HG02763 (cell line): Measurements from ENCODE around the gene RGS8.

Source experiments
- ATAC-seq: cut with Tn5 transposase; IDR thresholded peaks from one replicate; pipeline ENCODE4 v1.9.1; 2021; ENCODE audit warnings: mild to moderate bottlenecking, moderate library complexity; ENCODE audit not compliant: unreplicated experiment

The RGS8 gene, protein sequence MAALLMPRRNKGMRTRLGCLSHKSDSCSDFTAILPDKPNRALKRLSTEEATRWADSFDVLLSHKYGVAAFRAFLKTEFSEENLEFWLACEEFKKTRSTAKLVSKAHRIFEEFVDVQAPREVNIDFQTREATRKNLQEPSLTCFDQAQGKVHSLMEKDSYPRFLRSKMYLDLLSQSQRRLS

DNA sequence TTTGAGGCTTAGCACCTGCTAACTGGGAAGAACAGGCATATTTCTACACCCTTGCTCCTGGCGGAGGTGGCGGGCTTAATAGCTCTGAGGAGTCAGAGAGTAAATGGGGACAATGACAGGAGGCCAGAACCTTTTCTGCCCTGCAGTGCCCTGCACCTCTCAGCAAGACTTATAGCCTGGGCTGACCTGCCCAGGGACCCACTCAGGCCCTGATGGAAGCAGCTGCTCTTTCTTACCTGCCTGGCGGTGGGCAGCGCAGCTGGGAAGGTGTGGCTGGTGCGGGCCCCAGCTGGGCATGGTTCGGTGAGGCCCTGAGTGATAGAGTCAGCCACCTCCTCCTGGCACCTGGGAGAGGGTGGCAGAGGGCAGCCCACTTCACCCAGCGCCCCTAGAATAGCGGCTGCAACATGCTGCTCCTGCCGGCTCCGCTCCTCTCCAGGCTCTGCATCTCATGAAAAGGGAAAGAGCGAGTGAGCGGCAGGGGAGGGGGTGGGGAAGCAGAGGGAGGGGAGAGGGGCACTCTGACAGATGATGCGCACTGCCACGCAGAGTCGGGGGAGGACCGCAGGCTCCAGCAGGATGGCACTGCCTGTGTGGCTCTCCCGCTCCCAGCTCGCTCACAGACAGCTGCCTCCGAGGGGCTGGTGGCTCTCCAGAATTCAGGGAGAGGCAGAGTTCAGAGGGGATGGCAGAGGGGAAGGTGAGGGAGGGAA, at the start of gene RGS8:
TSS of gene RGS8 (minus strand) at position 472 of the 713 bp plus-strand sequence. CDS start 14,938 bp downstream, outside the sequence.
- ATAC-seq: no peak

DNA sequence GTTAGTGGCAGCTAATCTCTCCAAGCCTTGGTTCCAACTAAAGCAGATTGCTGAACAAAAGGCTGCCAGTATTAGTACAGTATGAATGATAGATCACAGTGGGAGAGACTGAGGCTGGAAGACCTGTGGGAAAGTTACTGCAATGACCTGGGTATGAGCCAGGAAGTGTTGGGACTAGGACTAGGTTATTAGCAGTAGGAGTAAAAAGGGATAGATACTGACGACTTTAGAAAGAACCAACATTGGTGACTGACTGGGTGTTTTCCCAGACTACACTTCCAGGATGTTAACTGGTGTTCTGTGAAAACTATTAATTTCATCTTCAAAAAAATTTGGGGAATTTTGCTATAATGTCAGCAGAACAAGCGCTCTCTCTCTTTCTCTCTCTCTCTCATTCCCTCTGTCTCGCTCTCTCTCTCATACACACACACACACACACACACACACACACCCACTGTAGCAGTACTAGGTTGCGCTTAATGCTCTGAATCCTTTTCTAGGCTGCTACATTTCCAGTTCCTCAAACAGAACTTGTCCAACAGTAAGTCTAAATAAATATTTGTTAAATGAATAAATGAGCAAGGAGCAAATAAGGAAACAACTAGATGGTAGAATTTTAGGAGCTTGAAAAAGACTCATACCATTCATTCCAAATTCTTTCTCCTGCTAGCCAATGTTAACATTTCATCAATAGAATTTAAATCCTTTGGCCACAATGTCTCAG, 47.6 kb upstream of the RGS8 start:
- ATAC-seq: no peak

DNA sequence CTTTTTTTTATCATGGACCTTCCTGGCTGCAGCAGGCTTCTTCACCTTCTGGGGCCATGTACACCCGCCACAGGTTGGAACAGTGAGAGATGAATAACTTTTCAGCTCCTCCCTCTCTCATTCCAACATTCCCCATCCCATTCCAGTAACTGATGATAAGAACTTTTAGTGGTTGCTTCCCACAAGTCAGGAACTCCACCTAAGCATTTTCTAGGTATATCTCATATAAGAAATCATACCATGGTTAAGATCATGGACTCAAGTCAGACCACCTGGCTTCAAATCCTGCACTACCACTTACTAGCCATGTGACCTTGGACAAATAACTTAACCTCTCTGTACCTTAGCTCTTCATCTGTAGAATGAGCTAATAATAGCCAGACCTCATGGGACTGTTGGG, 42.5 kb upstream of the RGS8 start:
- ATAC-seq: no peak

DNA sequence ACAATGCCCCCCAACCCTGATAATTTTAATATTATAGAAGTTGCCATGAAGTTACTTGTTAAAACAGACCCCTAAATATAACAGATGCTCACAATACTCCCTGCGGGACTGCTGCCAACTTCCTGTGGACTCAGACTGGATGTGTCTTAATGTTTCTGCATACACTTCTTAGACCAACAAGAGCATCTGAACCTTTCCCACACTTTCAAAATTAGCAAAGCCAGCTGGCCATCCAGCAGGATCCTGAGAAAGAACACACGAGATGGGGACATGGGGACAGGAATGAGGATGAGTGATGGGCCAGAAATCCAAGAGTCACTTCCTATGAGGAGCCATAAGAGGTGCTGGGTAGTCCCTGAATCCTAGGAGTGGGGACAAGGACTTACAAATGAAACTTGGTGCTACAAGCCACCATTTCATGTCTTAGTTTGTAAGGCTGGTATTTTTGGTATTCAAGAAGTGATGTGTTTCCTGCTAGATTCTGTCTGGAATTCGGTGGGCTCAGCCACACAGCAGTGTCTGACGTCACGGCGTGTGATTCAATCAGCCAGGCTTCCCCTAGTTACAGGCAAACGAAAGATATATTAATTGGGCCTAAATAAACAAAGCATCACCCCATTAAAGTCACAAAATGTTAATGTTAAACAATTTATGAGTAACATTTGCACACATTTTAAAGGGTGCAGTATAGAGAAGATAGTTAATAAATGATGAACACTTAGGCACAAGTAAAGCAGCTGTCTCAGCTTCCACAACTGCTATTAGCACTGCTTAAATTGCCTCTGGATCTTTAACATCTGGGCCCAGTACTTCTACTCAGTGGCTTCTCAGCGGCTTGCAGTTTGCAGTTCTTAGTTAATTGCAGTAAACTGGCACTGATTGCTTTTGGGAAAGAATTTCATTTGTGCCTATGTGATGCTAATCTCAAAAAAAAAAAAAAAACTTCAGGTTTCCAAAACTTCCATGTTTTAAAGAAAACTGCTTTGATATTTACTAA, 41.2 kb upstream of the RGS8 start:
- ATAC-seq: no peak

DNA sequence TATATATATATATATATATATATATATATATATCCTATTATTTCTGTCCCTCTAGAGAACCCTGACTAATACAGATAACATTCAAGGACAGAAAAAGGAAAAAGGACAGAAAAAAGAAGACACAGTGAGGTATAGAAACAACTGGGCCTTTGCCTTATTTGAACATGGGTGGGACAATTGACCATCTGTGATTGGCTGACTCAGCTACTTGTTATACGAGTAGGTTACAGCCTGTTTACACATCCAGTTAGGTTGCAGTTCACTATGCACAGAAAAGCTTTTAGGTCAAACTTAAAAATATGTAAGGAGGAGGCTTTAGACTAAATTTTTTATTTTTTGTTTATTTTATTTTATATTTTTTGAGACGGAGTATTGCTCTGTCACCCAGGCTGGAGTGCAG, 39.8 kb upstream of the RGS8 start:
- ATAC-seq: no peak

DNA sequence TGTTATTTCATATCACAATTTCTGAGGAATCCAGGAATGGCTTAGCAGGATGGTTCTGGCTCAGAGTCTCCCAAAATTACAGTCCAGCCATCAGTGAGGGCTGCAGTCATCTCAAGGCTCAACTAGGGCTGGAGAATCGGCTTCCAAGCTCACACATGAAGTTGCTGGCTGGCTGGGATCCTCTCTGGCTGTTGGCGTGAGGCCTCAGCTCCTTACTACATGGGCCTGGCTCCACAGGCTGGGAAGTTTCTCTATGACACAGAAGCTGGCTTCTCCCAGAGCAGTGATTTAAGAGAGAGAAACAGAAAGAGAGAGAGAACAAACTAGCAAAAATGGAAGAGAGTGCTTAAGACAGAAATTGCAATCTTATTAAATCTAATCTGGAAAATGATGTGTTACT, 38.8 kb upstream of the RGS8 start:
- ATAC-seq: no peak

DNA sequence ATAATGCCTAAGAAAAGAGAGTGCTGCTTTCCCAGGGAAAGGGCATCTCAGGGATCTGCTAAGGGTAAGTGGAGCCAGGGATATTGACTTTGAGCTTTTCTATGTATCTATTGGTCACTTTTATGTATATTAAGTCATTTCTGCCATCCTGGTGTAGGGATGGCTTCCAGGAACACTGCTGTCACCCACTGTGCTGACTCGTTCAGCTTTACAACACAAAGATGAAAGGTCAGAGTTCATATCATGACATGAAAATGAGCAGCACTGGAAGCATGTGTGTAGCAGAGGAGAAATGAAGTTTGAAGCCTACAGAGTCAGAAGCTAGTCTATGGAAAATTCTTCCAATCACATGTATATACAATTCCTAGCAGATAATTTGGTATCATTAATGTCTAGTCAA, 37.1 kb upstream of the RGS8 start:
- no peak for ATAC-seq

DNA sequence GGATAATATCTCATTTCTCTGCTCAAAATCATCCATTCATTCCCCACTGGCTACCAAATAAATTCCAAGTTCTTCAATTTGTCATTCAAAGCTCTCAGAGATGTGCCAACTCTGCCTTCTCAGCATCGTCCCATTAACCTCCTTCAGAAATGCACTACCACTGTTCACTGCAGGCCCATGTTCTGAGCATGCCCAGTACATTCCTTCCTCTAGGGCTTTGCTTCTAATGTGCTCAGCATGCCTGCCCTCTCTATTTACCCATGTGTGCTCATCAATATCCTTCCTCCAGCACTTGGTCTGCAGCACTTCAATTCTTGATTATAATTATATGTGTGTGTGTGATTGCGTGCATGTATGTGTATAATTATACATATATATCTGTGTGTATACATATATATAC, 36.1 kb upstream of the RGS8 start:
- no peak for ATAC-seq

DNA sequence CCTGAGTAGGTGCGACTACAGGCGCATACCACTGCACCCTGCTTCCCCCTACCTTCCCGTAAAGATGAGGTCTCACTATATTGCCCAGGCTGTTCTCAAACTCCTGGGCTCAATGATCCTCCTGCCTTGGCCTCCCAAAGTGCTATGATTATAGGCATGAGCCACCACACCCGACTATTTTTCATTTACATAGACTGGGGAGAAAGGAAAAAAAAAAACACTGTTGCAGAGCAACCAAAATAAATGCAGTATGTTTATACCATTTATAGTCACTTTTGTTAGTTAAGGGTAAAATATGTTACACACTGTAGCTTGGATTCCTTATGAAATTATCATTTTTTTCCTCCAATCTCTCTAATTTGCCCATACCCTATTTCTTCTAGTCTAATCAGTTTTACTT, 35.2 kb upstream of the RGS8 start:
- no peak for ATAC-seq

DNA sequence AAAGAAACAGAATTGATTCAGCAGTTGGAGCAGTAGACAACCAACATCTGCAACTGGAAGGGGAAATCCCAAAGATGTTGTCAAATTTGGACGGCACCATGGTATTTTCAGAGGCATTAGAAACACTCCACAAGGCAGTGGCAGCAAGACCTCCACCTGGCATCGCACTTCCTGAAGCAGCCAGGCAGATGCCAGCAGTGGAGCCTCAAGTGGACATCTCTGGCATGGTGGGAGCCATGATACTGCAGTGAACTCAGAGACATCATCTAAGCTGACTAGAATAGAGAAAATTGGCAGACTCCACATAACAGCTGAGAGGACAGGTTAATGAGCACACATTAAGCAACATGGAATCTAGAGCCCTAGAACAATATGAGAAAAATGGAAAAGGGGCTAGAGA, 33.9 kb upstream of the RGS8 start:
- no peak for ATAC-seq

DNA sequence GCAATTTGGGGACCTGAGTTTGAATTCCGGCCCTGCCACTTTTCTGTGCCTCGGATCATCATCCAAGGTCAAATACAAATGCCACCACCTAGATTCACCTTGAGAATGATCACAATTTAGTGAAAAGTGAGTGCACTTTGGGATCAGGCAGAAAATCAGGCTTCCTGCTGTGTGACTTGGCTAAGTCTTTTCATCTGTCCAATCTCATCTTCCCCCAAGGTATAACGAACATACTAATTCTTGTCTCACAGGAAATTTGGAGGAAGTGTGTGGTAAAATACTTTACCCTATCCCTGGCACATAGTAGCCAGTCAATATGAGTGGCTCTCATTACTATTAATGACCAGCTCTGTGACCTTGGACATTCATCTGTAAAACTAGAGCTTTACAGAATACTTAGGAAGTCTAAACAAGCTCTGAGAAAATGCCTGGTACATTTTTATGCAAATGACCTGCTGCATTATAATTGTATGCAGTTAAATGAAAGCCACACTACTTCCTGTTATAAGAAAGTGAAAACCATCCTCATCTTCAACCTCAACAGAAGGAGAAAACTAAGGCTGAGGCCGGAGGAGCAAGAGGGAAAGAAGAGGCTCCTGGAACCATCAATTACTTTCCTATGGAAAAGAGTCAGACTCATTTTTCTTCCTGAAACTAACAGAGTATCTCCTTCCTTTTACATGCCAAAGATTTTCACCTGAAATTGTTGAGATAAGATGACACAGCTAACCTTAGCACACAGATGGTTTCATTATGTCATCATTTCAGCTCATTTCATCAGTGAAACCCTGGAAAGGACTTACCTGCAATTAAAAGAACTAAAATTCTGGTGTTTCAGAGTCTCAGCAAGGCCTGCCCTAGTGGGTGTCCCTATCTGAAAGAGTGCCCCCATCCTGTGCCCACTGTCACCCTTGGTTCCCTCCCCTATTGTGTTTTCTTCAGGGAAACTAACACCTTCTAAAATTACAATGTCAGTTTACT, 32.6 kb upstream of the RGS8 start:
- no peak for ATAC-seq

DNA sequence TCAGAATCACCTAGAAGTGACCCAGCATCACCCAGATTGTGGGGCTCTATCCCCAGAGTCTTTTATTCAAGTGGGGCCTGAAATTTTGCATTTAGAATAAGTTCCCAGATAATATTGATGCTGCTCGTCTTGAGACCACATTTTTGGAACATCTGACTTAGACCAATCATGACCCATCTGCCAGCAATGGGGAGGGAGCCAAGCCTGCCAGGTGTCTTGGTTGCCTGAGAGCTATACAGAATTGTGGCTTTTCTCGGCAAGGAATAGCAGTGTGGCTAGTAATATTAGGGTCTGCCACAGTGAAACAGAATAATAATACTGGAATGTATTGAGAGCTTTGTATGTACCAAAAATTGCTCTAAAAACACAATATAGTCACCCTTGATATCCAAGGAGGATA, 31.1 kb upstream of the RGS8 start:
- ATAC-seq: no peak

DNA sequence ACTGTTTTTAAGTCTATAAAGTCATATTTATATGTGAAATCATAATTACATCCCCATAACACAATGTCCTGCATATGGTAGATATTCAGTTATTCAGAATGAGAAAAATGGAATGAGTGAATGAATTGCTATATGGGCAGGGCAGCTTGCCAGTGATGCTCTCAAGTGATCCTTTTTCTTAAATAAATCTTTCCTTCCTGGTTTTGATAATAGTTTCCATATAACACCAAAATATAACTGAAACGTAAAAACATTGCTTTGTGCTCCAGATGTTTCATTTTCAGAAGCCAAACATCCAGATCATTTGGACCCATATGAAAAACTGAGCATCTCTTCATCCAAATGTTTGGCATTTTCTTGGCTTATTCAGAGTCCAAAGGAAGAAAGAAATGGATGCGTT, 30.2 kb upstream of the RGS8 start:
- no peak for ATAC-seq

DNA sequence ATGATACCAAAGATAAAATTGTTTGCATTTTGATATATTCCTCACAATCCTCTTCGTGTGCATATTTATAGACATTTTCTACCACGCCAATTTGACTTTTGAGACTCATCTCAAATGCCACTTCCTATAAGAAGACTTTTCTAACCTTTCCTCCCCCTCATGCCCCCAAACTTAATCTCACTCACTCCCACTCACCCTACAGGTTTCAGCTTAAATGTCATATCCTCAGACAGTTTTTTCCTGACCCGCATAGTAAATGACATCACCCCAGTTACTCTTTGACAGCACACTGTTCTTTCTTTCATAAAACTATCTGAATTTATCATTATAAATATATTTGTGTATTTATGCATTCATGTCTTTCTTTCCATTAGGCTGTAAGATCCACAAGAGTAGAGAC, 29.6 kb upstream of the RGS8 start:
- no peak for ATAC-seq

DNA sequence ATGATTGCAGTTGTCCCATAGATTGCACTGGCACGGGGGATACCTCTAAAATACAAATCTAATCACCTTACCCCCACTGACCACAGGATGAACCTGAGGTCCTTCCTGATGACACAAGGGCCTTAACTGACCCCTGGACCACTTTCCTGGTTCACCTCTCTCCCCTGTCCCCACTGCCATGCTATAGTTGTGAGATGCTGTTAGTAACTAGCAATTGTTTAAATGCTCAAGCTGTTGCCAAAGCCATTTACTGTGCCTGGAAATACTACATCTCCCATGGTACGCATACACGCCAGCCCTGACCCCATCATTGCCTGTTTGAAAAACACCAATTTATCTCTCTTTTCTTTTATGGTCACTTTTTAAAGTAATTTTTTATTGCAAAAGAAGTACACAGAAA, 29.1 kb upstream of the RGS8 start:
- ATAC-seq: no peak

DNA sequence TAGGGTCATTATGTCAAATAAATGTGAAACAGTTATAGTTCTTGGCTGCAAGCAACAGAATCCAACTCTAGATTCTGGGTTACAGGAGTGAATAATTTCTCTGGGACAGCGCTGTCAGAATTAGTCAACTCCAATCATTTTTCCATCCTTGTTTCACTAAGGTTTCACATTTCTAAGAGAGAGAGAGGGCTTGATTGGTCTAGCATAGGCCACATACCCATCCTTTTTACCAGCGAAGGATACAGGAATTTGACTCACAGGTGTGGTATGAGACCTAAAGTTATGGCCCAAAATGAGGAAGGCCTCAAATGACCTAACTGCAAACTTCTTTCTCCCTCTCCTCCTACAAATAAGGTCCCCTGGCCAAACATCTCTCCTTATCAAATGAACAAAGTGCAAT, 25.5 kb upstream of the RGS8 start:
- no peak for ATAC-seq

DNA sequence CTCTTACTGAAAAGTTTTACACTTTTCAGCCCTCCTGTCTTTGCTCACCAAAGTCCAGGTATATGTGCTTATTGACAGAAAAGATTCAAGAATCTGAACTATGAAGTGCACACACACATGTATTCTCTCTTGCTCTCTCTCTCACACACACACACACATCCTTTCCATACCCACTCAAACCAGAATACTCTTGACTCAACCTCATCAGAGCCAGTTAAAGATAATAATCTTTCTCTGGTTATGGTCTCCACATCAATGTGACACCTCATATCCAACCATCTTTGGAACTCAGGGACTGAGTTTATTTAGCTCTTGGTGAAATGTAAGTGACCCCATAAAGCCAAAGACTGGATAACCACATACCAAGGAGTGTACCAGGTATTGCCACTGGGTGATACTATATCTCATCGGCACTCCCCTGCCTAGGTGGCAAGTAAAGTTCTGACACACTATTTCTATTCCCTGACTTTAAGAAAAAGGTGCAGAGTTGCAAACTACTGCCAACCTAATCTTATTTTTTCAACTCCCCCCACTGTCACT, 24.9 kb upstream of the RGS8 start:
- ATAC-seq: no peak

DNA sequence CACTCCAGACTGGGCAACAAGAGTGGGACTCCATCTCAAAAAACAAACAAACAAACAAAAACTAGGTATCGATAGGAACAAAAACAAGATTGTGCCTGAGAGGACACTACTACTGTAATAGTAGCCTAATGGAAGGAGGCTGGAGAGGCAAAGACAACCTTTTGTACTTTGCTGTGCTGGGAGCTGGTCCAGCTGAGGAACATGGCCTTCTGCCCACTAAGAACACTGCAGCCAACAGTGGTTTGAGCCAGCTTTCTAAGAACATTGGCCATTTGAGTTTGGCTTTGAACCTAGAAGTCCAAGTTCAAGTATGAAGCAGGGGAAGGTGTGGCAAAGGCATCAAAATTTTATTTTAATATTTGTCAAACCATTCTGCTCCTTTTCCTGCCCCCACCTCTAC, 22.7 kb upstream of the RGS8 start:
- no peak for ATAC-seq

DNA sequence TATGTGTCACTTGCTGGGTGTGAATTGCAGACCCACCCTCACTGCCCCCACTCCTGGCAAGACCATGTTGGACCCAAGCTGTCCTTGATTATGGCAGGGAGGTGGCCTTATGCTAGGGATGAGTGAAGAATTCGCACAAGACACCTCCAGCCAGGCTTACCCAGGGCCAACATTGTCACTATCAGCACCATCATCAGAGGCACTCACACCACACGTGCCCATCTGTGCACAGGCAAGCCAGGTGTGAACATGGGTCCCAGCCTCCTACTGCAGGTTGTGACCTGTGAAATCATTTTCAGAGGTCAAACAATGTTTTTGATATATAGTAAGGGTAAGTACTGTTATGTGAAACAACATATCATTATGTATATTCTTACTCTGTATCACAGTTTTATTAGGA, 20.3 kb upstream of the RGS8 start:
- no peak for ATAC-seq

DNA sequence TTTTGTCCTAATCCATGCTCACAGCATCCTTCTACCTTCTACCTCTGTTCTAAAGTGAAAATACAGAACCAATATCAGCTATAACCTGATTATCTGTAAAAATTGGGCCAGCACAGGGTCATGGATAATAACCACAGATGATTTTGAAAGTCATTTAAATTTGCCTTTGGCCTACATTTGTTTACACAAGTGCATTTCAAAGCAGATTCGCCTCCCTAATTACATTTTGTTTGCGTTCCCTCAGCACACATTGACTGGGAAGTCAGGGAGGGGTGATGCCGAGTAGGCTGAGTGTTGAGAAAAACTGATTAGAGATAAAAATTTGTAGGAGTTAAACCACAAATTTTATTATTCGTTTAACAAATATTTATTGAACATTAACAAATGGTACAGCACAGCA, 19.2 kb upstream of the RGS8 start:
- ATAC-seq: no peak
